HepG2 (cell line): ENCODE results near the gene CBL. TPM values are rescaled to one million over a fixed set of nuclear protein-coding genes. Genes with fewer than 3 reads are reported as not detected.

Experiments used
- ATAC-seq: fragments of 200-7000 bp; cut with Tn5 transposase; 3 replicates; pipeline ENCODE4 v1.9.1; 2020; ENCODE audit warnings: mild to moderate bottlenecking, moderate library complexity
- BruUV-seq: library from RNA; stranded (reverse); fragments of 400-500 nt; replicated peaks from 2 replicates; lab custom pipeline; 2021; lab: Mats Ljungman, UMichigan
- CTCF ChIA-PET: fragments of 300-600 bp; formaldehyde crosslinking; extraction: SDS; loops from one replicate; lab custom pipeline; 2021; ENCODE audit warnings: low total read pairs, inconsistent platforms, low intra/inter-chr PET ratio; lab: Yijun Ruan, JAX
- POLR2A ChIA-PET: fragments of 350-600 bp; sonication (Branson Sonifier 250); formaldehyde crosslinking; loops from one replicate; lab custom pipeline; 2020; ENCODE audit warnings: antibody characterized with exemption, inconsistent platforms; lab: Yijun Ruan, JAX
- DNase-seq: peaks from one replicate; pipeline ENCODE4 v3.0.0-alpha.2; 2015; ENCODE audit warnings: low spot score
- FAIRE-seq: peaks from 3 replicates; lab custom pipeline; 2011; peaks lifted over from hg19 to GRCh38; lab: Jason Lieb, UNC
- H2AFZ ChIP-seq: one replicate; pipeline ENCODE4 v1.6.1; 2011; ENCODE audit warnings: low read length, inconsistent platforms
- H3K27ac ChIP-seq: fragments of 300-600 bp; 3 replicates; pipeline ENCODE4 v1.8.0; 2011; ENCODE audit warnings: mixed run types, mild to moderate bottlenecking, mixed read lengths, low read length, inconsistent platforms; ENCODE audit not compliant: insufficient read depth; ENCODE audit errors: extremely low read length
- H3K27me3 ChIP-seq, 2 experiments: fragments of 200-600 bp in 1 of 2; 2 replicates in 1 of 2; 3 replicates in 1 of 2; pipeline versions ENCODE4 v1.6.0 to v1.8.0; 2011; ENCODE audit warnings: low read length in 2 of 2, mild to moderate bottlenecking in 2 of 2, moderate library complexity in 2 of 2, inconsistent platforms in 1 of 2; ENCODE audit not compliant: insufficient read depth in 2 of 2, control insufficient read depth in 1 of 2
- H3K36me3 ChIP-seq, 2 experiments: fragments of 200-600 bp in 1 of 2; replicated peaks in 1 of 2; 2 replicates in 1 of 2; 3 replicates in 1 of 2; pipeline versions ENCODE4 v1.5.1 to v1.8.0; 2011; ENCODE audit warnings: low read length in 2 of 2, inconsistent platforms in 1 of 2; ENCODE audit not compliant: insufficient read depth in 2 of 2, control insufficient read depth in 1 of 2
- H3K4me1 ChIP-seq: 2 replicates; pipeline ENCODE4 v1.5.1; 2012; ENCODE audit warnings: low read length, inconsistent platforms; ENCODE audit not compliant: insufficient read depth
- H3K4me2 ChIP-seq: 2 replicates; pipeline ENCODE4 v1.6.0; 2011; ENCODE audit warnings: low read depth, low read length, inconsistent platforms
- H3K4me3 ChIP-seq, 3 experiments: fragments of 200-600 bp in 1 of 3; sonication (generic), shearing (Covaris generic) in 1 of 3; replicated peaks in 1 of 3; 2 replicates each; pipeline ENCODE4 v1.5.1; 2011 to 2016; ENCODE audit warnings: low read length in 3 of 3, inconsistent platforms in 2 of 3, low read depth in 2 of 3, mild to moderate bottlenecking in 2 of 3, control low read depth in 1 of 3, mixed read lengths in 1 of 3; ENCODE audit not compliant: insufficient read depth in 1 of 3
- H3K79me2 ChIP-seq: one replicate; pipeline ENCODE4 v1.6.1; 2011; ENCODE audit warnings: low read length, inconsistent platforms; ENCODE audit not compliant: insufficient read depth
- H3K9ac ChIP-seq: 2 replicates; pipeline ENCODE4 v1.6.0; 2011; ENCODE audit warnings: mild to moderate bottlenecking, low read depth, low read length, inconsistent platforms; ENCODE audit not compliant: insufficient read depth
- H3K9me3 ChIP-seq: 2 replicates; pipeline ENCODE4 v1.5.1; 2012; ENCODE audit warnings: mild to moderate bottlenecking, low read length
- H4K20me1 ChIP-seq: 2 replicates; pipeline ENCODE4 v1.6.0; 2011; ENCODE audit warnings: inconsistent platforms, mild to moderate bottlenecking, low read length, moderate library complexity; ENCODE audit not compliant: insufficient read depth
- HNRNPLL ChIP-seq: fragments of 200-400 bp; formaldehyde crosslinking; IDR thresholded peaks from 2 replicates; pipeline ENCODE4 v1.6.1; 2017; ENCODE audit warnings: mild to moderate bottlenecking, low read depth, low read length; ENCODE audit not compliant: poor library complexity, severe bottlenecking
- IKZF5 ChIP-seq: IDR thresholded peaks from 2 replicates; pipeline ENCODE4 v1.6.1; 2018; ENCODE audit warnings: missing genetic modification reagents, mild to moderate bottlenecking, missing compliant biosample characterization
- MAZ ChIP-seq, 2 experiments: sonication (generic) in 1 of 2; formaldehyde crosslinking in 1 of 2; IDR thresholded peaks; 2 replicates each; pipeline versions ENCODE4 v1.5.0 to v1.6.1; 2012 to 2020; ENCODE audit warnings: low read depth in 2 of 2, mild to moderate bottlenecking in 2 of 2, borderline replicate concordance in 1 of 2, improper control_type of control experiment in 1 of 2, low read length in 1 of 2, missing genetic modification reagents in 1 of 2, moderate library complexity in 1 of 2
- NR2F6 ChIP-seq, 2 experiments: IDR thresholded peaks; 2 replicates each; pipeline ENCODE4 v1.6.1; 2016; ENCODE audit warnings: antibody characterized with exemption in 1 of 2, mild to moderate bottlenecking in 1 of 2
- ZMYM4 ChIP-seq: sonication (generic); formaldehyde crosslinking; IDR thresholded peaks from 2 replicates; pipeline ENCODE4 v1.8.1; 2023; ENCODE audit warnings: mild to moderate bottlenecking, missing genetic modification reagents
- ZNF687 ChIP-seq: sonication (generic); formaldehyde crosslinking; IDR thresholded peaks from 2 replicates; pipeline ENCODE4 v1.5.1; 2020; ENCODE audit warnings: mild to moderate bottlenecking, missing genetic modification reagents, moderate library complexity
- WGBS: methylation state at CpG from one replicate; pipeline ENCODE4 v1.1.6; 2017; ENCODE audit warnings: low lambda C conversion rate; 5-methylcytosine and 5-hydroxymethylcytosine counted together
- in situ Hi-C: cut with HindIII; loops from 2 replicates; pipeline ENCODE4 v1.10.0; 2017; ENCODE audit warnings: low pct_unique_long_range_greater_than_20kb; ENCODE audit not compliant: extremely low pct_ligation_motif_present
- intact Hi-C: fragments of 100-400 bp; cut with micrococcal nuclease; formaldehyde crosslinking; loops from one replicate; pipeline ENCODE4 v1.10.0; 2022; ENCODE audit not compliant: unreplicated experiment
- polyA plus RNA-seq, 8 experiments: library from polyadenylated mRNA; depleted of rRNA in 3 of 8; stranded (reverse) in 7 of 8; unstranded in 1 of 8; fragments of >200 nt; fragmentation: Illumina TruSeq in 4 of 8; extraction: Trizol in 4 of 8; gene quantifications; 2 replicates each; pipeline versions ENCODE4 v1.2.1 to v1.2.3, GENCODE V29; 2011 to 2016; ENCODE audit warnings: low read depth in 4 of 8, missing spikeins in 1 of 8, mixed read lengths in 1 of 8; ENCODE audit not compliant: insufficient read depth in 1 of 8
- total RNA-seq, 5 experiments: library from RNA; depleted of rRNA; stranded (reverse); fragments of >200 nt; fragmentation: Illumina TruSeq; extraction: Trizol; gene quantifications; 2 replicates each; pipeline ENCODE4 v1.2.3, GENCODE V29; 2016; ENCODE audit warnings: low read depth in 1 of 5

The CBL gene
- total and polyA plus RNA-seq, 2 of the 13 experiments (the other 11 are each of a cell fraction or from before 2014, with no cell fraction given): 6.6 to 7.4 TPM

GRCh38 chr11:119205574-119206510 lies at the start of gene CBL (continued):
- TF ChIP-seq HNRNPLL: peak; percentile 33
- peak; percentile 91 for TF ChIP-seq MAZ (IDR thresholded peaks at IDR 0.05; ENCODE audit: borderline replicate concordance, low read depth, low read length)
- no peak; the same call in 1 of the 2 replicates for TF ChIP-seq MAZ (CRISPR knock-in tag; IDR thresholded peaks at IDR 0.05; ENCODE audit: low read depth)
- TF ChIP-seq IKZF5: no peak
- TF ChIP-seq ZMYM4 (CRISPR knock-in tag): peak; percentile 39; the same call in 1 of the 2 replicates
- TF ChIP-seq, all 625 proteins: peak for 86

DNA sequence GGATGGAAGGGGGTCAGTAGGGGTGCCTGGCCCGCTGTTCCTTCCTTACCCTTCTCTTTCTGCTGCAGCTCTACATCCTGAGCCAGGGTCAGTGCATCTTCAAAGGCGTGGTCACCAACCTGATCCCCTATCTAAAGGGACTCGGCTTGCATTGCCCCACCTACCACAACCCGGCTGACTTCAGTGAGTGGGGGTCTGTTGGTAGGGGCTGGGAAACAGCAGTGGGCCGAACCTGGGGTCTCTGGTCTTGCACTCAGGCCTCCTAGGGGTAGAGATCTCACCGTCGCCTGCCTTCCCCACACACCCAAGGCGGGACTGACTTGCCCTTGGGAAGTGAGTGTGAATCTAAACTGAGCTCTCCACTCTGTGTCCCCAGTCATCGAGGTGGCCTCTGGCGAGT lies 49.6 kb upstream of the CBL start:
- Histone ChIP-seq H3K36me3 (no peaks in the 10 kb centered on the region), H2AFZ (no peak overlapping the region), H3K4me3 (no peak overlapping the region), H3K27me3 (peaks cover 17 to 70% of the 10 kb centered on the region in 2 experiments), H3K4me2 (no peak overlapping the region), H3K4me1 (0 out of 2 replicates have a peak, but pooled peaks cover 4% of the 10 kb centered on the region), H4K20me1 (no peaks in the 10 kb centered on the region), H3K27ac (no peak overlapping the region), H3K79me2 (no peaks in the 10 kb centered on the region), H3K9me3 (no peaks in the 10 kb centered on the region), H3K9ac (no peak overlapping the region)
- DNase-seq: no peak
- TF ChIP-seq NR2F6 (IDR thresholded peaks at IDR 0.05) (no peak), NR2F6 (CRISPR knock-in tag; IDR thresholded peaks at IDR 0.05) (no peak), ZNF687 (CRISPR knock-in tag) (peak; percentile 14; the same call in 1 of the 2 replicates)
- no TSS peak for BruUV-seq
- in situ Hi-C loops (no loop called here), intact Hi-C loops (loop anchor here (2.0 kb wide), 1 partner anchor 54 kb away; no protein-coding TSS in a partner anchor)
- ATAC-seq: no peak
- ChIA-PET CTCF (interaction anchor here (1.1 to 1.8 kb wide), 2 partner anchors 12 to 61 kb away, joined by 3 read pairs; a partner anchor contains a TSS), POLR2A (interaction anchor here (1.6 to 2.0 kb wide), 2 partner anchors 35 to 61 kb away, joined by 5 to 6 read pairs; partner anchors contain the start of gene HINFP)
- FAIRE-seq: no peak
- 32% methylated on average over 10 of the region's 10 CpGs for WGBS
